AG10803 (cell line): ENCODE measurements around the gene DPY19L1.

ENCODE experiments used
- DNase-seq: peaks from one replicate; pipeline ENCODE4 v3.0.0; 2010; ENCODE audit warnings: low read depth
- H3K4me3 ChIP-seq: 2 replicates; pipeline ENCODE4 v1.5.1; 2011; ENCODE audit warnings: mild to moderate bottlenecking, low read length, control low read depth
- TF ChIP-seq, protein P1 (sequence below): conservative IDR thresholded peaks from 2 replicates; pipeline ENCODE4 v1.5.1; 2011; ENCODE audit warnings: mild to moderate bottlenecking, low read length, control low read depth, inconsistent platforms

Gene DPY19L1

DNA sequence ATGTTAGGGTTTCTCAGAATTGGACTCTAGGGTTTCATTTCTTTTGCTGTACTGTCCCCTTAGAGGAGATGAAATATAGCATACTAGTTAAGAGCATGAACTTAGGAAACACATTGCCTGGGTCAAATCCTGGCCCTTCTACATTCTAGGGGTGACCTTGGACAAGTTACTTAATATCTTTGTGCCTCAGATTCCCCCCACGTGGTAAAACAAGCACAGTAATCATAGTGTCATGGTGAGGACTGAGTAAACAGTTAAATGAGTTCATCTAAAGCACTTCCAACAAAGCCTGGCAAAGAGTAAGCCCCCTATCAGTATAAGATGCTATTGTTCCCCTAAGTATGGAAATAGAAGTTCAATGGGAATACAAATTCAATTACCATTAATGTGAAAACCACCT, 5.1 kb downstream of the DPY19L1 start:
- no peak overlapping the region for H3K4me3 ChIP-seq
- no peak for DNase-seq
- TF ChIP-seq, protein P1, sequence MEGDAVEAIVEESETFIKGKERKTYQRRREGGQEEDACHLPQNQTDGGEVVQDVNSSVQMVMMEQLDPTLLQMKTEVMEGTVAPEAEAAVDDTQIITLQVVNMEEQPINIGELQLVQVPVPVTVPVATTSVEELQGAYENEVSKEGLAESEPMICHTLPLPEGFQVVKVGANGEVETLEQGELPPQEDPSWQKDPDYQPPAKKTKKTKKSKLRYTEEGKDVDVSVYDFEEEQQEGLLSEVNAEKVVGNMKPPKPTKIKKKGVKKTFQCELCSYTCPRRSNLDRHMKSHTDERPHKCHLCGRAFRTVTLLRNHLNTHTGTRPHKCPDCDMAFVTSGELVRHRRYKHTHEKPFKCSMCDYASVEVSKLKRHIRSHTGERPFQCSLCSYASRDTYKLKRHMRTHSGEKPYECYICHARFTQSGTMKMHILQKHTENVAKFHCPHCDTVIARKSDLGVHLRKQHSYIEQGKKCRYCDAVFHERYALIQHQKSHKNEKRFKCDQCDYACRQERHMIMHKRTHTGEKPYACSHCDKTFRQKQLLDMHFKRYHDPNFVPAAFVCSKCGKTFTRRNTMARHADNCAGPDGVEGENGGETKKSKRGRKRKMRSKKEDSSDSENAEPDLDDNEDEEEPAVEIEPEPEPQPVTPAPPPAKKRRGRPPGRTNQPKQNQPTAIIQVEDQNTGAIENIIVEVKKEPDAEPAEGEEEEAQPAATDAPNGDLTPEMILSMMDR = no peak

DNA sequence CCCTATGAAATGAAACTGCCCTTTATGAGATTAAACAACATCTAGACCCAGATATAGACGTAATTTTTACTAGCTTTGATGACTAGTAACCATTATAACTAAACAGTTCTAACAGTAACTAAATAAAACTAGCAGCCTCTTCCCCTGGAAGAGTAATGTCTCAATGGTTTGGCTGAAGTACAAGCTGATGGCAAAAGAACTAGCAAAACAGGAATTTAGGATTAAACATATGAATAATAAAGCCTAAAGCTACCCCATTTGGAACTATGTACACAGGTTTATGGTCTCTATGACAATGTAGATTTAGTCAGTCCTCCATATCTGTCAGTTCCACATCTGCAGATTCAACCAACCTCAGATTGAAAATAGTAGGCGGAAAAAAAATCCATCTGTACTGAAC, 6.4 kb downstream of the DPY19L1 start:
- H3K4me3 ChIP-seq = no peak overlapping the region
- DNase-seq = no peak
- TF ChIP-seq, protein P1 = no peak

DNA sequence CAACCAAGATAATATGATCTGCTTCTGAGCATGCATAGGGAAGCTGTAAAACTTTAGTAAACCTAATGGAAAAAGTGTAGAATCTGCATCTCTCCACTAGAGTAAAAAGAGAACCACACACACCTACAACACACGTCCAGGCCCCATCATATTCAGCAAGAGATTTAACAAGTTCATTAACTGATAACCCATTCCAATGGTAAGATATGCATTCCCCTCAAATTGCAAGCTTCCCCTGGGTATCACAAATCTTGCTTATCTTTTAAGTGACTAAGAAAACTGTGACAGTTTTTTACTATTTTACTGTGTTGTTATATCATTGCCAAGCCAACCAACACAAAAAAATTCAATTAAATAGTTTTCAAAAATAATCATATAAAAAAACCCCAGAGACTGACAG, 8.0 kb downstream of the DPY19L1 start:
- TF ChIP-seq, protein P1 = no peak
- no peak for DNase-seq
- no peak overlapping the region for H3K4me3 ChIP-seq

DNA sequence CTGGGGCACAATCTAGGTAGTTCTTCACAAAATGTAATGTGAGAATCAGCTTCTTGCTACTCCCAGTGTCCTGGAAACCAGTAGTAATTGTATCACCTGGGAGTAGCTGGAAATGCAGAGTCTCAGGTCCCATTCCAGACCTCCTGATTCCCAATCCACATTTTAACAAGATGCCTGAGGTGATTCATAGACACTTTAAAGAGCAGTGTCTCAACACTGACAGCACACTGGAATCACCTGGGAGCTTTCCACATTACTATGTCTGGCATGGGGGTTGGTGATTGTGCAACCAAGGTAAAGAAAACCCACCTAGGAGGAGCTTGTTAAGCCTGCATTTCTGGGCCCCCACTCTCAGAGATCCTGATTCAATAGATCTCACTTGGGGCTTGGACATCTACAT, 11.1 kb downstream of the DPY19L1 start:
- no peak for DNase-seq
- TF ChIP-seq, protein P1 = no peak
- H3K4me3 ChIP-seq = no peak overlapping the region

DNA sequence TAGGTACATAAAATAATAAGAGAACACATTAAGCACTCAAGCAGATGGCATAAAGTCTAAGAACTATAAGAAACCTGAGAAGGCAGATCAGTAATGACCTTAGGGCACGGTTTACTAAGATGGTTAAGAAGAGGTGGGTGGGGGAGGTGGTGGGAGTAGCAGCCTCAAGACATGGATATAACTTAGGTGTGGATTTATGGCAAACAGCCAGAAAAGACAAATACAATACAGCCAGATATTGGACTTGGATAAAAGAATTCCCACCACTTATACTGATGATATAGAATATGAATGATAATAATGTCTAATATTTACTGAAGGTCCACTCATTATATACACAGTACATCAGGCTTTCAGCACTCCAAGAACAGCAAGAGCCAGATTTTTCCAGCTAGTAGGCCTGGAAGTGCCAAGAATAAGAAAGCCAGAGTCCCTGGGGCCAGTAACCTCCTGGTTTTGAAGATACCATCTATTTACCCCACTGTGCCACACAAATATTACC, 11.9 kb downstream of the DPY19L1 start:
- no peak for DNase-seq
- no peak overlapping the region for H3K4me3 ChIP-seq
- TF ChIP-seq, protein P1 = no peak

DNA sequence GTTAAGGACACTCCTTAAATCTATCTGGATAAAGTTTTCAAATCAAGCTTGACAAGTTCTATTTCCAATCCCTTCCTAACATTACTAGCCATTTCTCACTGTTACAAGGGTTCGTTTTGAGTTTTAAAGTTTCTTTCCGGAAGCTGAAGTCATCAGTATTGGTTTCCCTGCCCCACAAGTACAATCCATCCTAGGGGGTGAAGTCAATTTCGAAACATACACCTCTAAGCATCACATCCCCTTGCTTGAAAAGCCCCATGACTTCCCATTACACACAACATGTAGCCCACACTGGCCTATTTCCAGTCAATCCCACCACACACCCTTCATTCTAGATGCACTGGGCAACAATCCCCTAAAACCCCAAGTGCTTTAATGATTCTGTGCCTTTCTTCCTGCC, 13.0 kb downstream of the DPY19L1 start:
- DNase-seq = no peak
- no peak overlapping the region for H3K4me3 ChIP-seq
- TF ChIP-seq, protein P1 = no peak

DNA sequence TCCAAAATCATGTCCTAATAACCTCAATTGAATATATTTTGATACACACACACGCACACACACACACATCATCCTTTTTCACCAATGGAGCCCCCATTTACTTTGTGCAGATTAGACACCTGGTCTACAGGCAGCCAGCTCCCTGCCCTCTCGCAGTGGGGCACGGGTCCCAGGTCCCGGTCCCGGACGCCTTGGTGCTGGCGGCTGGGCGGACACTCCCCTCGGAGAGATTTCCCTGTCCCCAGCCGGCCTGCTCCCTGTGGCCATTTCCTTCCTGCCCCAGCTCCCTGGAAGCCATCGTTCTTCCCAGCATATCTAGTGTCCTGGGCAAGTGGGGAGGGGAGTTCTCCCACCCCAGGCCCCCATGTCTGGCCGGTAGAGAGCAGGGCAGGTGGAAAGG, 14.6 kb downstream of the DPY19L1 start:
- TF ChIP-seq, protein P1 = no peak
- no peak for DNase-seq
- no peak overlapping the region for H3K4me3 ChIP-seq
